ENCODE measurements around the gene NTSR1. TPM values are rescaled to one million over a fixed set of nuclear protein-coding genes. Genes with fewer than 3 reads are reported as not detected.

NTSR1 gene
- total RNA-seq, 2 experiments from 2014 or later = 0.55 to 0.56 TPM

- CTCF ChIA-PET = no interaction called here
- Mint-ChIP-seq H3K36me3 (ENCODE audit: low read depth) (no peaks in the 10 kb centered on the region), H3K9me3 (no peaks in the 10 kb centered on the region), H3K4me3 (no peak overlapping the region), H3K4me1 (ENCODE audit: low read depth) (peaks cover 62% of the 10 kb centered on the region), H3K27me3 (no peaks in the 10 kb centered on the region), H3K27ac (no peak overlapping the region)
- no peak for TF ChIP-seq CTCF (IDR thresholded peaks at IDR 0.05)
- no peaks in the 10 kb centered on the region for H3K9me3 ChIP-seq (ENCODE audit: control insufficient read depth in 1 of 2, insufficient read depth in 1 of 2, low read length in 2 of 2)
- no peak overlapping the region for H3K4me3 ChIP-seq (ENCODE audit: low read length)
- intact Hi-C loops (cut with DNase I, micrococcal nuclease) = no loop called here
- DNase-seq (no peak), ATAC-seq (ENCODE audit: poor library complexity) (no peak)
- H3K36me3 ChIP-seq (ENCODE audit: insufficient read depth, low read length) = no peaks in the 10 kb centered on the region
- POLR2A ChIA-PET = no interaction called here
- peaks cover 52% of the 10 kb centered on the region for H3K4me1 ChIP-seq (ENCODE audit: insufficient read depth, low read length)
- H3K27me3 ChIP-seq (ENCODE audit: control insufficient read depth in 1 of 2, insufficient read depth in 2 of 2, low read length in 2 of 2) = no peaks in the 10 kb centered on the region
- H3K27ac ChIP-seq (ENCODE audit: low read depth in 1 of 2, low read length in 2 of 2) = no peak overlapping the region
These were observed 62.3 kb downstream of the NTSR1 start for GRCh38 chr20:62770916-62771315.

GRCh38 chr20:62771396-62772102 is 62.9 kb downstream of the NTSR1 start:
- no peak overlapping the region for H3K4me3 ChIP-seq (ENCODE audit: low read length)
- TF ChIP-seq CTCF (IDR thresholded peaks at IDR 0.05) = no peak
- no peaks in the 10 kb centered on the region for H3K27me3 ChIP-seq (ENCODE audit: control insufficient read depth in 1 of 2, insufficient read depth in 2 of 2, low read length in 2 of 2)
- no peaks in the 10 kb centered on the region for H3K36me3 ChIP-seq (ENCODE audit: insufficient read depth, low read length)
- H3K9me3 ChIP-seq (ENCODE audit: control insufficient read depth in 1 of 2, insufficient read depth in 1 of 2, low read length in 2 of 2) = no peaks in the 10 kb centered on the region
- intact Hi-C loops (cut with DNase I, micrococcal nuclease) = no loop called here
- H3K27ac Mint-ChIP-seq = no peak overlapping the region
- peaks cover 58% of the 10 kb centered on the region for H3K4me1 ChIP-seq (ENCODE audit: insufficient read depth, low read length)
- ChIA-PET CTCF (no interaction called here), POLR2A (no interaction called here)
- H3K27me3 Mint-ChIP-seq = no peaks in the 10 kb centered on the region
- no peaks in the 10 kb centered on the region for H3K36me3 Mint-ChIP-seq (ENCODE audit: low read depth)
- DNase-seq = no peak
- no peak overlapping the region for H3K4me3 Mint-ChIP-seq
- no peak for ATAC-seq (ENCODE audit: poor library complexity)
- H3K4me1 Mint-ChIP-seq (ENCODE audit: low read depth) = peaks cover 68% of the 10 kb centered on the region
- H3K9me3 Mint-ChIP-seq = no peaks in the 10 kb centered on the region
- H3K27ac ChIP-seq (ENCODE audit: low read depth in 1 of 2, low read length in 2 of 2) = no peak overlapping the region

- Mint-ChIP-seq H3K9me3 (no peaks in the 10 kb centered on the region), H3K36me3 (ENCODE audit: low read depth) (no peaks in the 10 kb centered on the region), H3K27ac (no peak overlapping the region), H3K4me1 (ENCODE audit: low read depth) (peaks cover 69% of the 10 kb centered on the region), H3K4me3 (no peak overlapping the region), H3K27me3 (no peaks in the 10 kb centered on the region)
- Histone ChIP-seq H3K4me1 (ENCODE audit: insufficient read depth, low read length) (peaks cover 61% of the 10 kb centered on the region), H3K27ac (ENCODE audit: low read depth in 1 of 2, low read length in 2 of 2) (no peak overlapping the region), H3K4me3 (ENCODE audit: low read length) (no peak overlapping the region), H3K36me3 (ENCODE audit: insufficient read depth, low read length) (no peaks in the 10 kb centered on the region), H3K27me3 (ENCODE audit: control insufficient read depth in 1 of 2, insufficient read depth in 2 of 2, low read length in 2 of 2) (no peaks in the 10 kb centered on the region), H3K9me3 (ENCODE audit: control insufficient read depth in 1 of 2, insufficient read depth in 1 of 2, low read length in 2 of 2) (peaks cover 0 to under 1% of the 10 kb centered on the region in 2 experiments)
- intact Hi-C loops (cut with DNase I, micrococcal nuclease) = no loop called here
- DNase-seq (no peak), ATAC-seq (ENCODE audit: poor library complexity) (no peak)
- CTCF ChIA-PET = no interaction called here
- POLR2A ChIA-PET = interaction anchor here (0.6 kb wide), 1 partner anchor 30 kb away, joined by 3 read pairs; no protein-coding TSS in a partner anchor
- TF ChIP-seq CTCF (IDR thresholded peaks at IDR 0.05) = no peak
These were observed 63.5 kb downstream of the NTSR1 start for GRCh38 chr20:62772103-62772611.

Data from CD4-positive, alpha-beta T cell (primary cell).